Measurements from ENCODE around the gene COL6A1.
"Not testable (repeated sequence)": the region's sequence is repeated elsewhere in the genome, so short reads cannot be mapped to it uniquely, and the experiment has no call there.

COL6A1 gene

GRCh38 chr21:46028573-46029091 is 47.1 kb downstream of the COL6A1 start:
- no peak for DNase-seq (ENCODE audit: low read depth in 2 of 2)

- no peak for DNase-seq (ENCODE audit: low read depth in 2 of 2)
Observed at GRCh38 chr21:46029186-46029924, 47.8 kb downstream of the COL6A1 start.

- no peak for DNase-seq (ENCODE audit: low read depth in 2 of 2)
Observed at GRCh38 chr21:46031484-46031883, 49.9 kb downstream of the COL6A1 start.

- no peak for DNase-seq (ENCODE audit: low read depth in 2 of 2)
Observed at GRCh38 chr21:46032100-46032499, 50.5 kb downstream of the COL6A1 start.

GRCh38 chr21:46033410-46034400 is 52.1 kb downstream of the COL6A1 start:
- no peak for DNase-seq (ENCODE audit: low read depth in 2 of 2)

- DNase-seq (ENCODE audit: low read depth in 2 of 2): no peak
Observed at GRCh38 chr21:46035809-46036695, 54.5 kb downstream of the COL6A1 start.

- no peak for DNase-seq (ENCODE audit: low read depth in 2 of 2)
Observed at GRCh38 chr21:46036696-46037330, 55.2 kb downstream of the COL6A1 start.

GRCh38 chr21:46037331-46038325 is 56.1 kb downstream of the COL6A1 start:
- DNase-seq (ENCODE audit: low read depth in 2 of 2): no peak

- DNase-seq (ENCODE audit: low read depth in 2 of 2): no peak
Observed at GRCh38 chr21:46038341-46038829, 56.8 kb downstream of the COL6A1 start.

GRCh38 chr21:46038871-46039397 is 57.4 kb downstream of the COL6A1 start:
- no peak for DNase-seq (ENCODE audit: low read depth in 2 of 2)

GRCh38 chr21:46039891-46040660 is 58.5 kb downstream of the COL6A1 start:
- DNase-seq (ENCODE audit: low read depth in 2 of 2): no peak

GRCh38 chr21:46040707-46041106 is 59.1 kb downstream of the COL6A1 start:
- DNase-seq (ENCODE audit: low read depth in 2 of 2): no peak

GRCh38 chr21:46041183-46041582 is 59.6 kb downstream of the COL6A1 start:
- no peak for DNase-seq (ENCODE audit: low read depth in 2 of 2)

- DNase-seq (ENCODE audit: low read depth in 2 of 2): no peak
Observed at GRCh38 chr21:46045154-46045553, 63.6 kb downstream of the COL6A1 start.

GRCh38 chr21:46046471-46046870 is 64.9 kb downstream of the COL6A1 start:
- DNase-seq (ENCODE audit: low read depth in 2 of 2): no peak

- not testable (repeated sequence) for DNase-seq (ENCODE audit: low read depth in 2 of 2)
Observed at GRCh38 chr21:46046906-46047305, 65.3 kb downstream of the COL6A1 start.

- DNase-seq (ENCODE audit: low read depth in 2 of 2): no peak
Observed at GRCh38 chr21:46048926-46049889, 67.6 kb downstream of the COL6A1 start.

All from stimulated activated CD4-positive, alpha-beta T cell treated with anti-CD3 and anti-CD28 coated beads, Interleukin-1b, Interleukin-23, amount 100 ng/mL, for 1 hour (primary cell).